GM06990 (cell line): ENCODE data around the gene RANGRF.

Experiments
- DNase-seq: peaks from one replicate; pipeline ENCODE4 v3.0.0-alpha.2; 2011; ENCODE audit not compliant: insufficient read length; ENCODE audit errors: extremely low read depth
- H3K27me3 ChIP-seq: replicated peaks from 2 replicates; pipeline ENCODE4 v1.6.0; 2011; ENCODE audit warnings: low read length; ENCODE audit not compliant: control insufficient read depth, insufficient read depth
- H3K36me3 ChIP-seq: 2 replicates; pipeline ENCODE4 v1.5.1; 2011; ENCODE audit warnings: low read length; ENCODE audit not compliant: control insufficient read depth, insufficient read depth
- H3K4me3 ChIP-seq: replicated peaks from 2 replicates; pipeline ENCODE4 v1.5.1; 2011; ENCODE audit warnings: low read depth, mild to moderate bottlenecking, control low read depth, low read length
- TF ChIP-seq, protein P1 (sequence below): IDR thresholded peaks from 2 replicates; pipeline ENCODE4 v1.5.1; 2011; ENCODE audit warnings: low read length, control low read depth, mild to moderate bottlenecking, inconsistent platforms; ENCODE audit not compliant: insufficient read depth, poor library complexity, severe bottlenecking

The RANGRF gene

DNA sequence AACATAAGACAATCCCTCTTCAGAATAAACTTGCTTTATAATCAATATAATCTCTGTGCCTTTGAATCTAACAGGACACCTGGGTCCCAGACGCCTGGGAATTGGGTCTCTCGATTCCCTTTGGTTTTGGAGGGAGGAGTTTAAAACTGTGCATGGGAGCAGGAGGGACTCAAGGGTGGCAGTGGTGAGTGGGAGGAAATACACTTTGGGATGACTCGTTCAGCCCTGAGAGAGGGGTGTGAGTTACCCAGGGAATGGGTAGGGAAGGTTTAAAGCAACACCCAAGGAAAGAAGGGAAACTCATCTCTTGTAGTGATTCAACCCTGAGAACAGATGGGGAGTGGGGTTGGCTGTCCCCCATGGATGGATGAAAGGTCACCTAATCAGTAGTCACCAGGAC, 1.6 kb downstream of the RANGRF start:
- H3K27me3 ChIP-seq: no peaks in the 10 kb centered on the region
- TF ChIP-seq, protein P1, sequence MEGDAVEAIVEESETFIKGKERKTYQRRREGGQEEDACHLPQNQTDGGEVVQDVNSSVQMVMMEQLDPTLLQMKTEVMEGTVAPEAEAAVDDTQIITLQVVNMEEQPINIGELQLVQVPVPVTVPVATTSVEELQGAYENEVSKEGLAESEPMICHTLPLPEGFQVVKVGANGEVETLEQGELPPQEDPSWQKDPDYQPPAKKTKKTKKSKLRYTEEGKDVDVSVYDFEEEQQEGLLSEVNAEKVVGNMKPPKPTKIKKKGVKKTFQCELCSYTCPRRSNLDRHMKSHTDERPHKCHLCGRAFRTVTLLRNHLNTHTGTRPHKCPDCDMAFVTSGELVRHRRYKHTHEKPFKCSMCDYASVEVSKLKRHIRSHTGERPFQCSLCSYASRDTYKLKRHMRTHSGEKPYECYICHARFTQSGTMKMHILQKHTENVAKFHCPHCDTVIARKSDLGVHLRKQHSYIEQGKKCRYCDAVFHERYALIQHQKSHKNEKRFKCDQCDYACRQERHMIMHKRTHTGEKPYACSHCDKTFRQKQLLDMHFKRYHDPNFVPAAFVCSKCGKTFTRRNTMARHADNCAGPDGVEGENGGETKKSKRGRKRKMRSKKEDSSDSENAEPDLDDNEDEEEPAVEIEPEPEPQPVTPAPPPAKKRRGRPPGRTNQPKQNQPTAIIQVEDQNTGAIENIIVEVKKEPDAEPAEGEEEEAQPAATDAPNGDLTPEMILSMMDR: no peak
- no peaks in the 10 kb centered on the region; the same call in 1 of the 2 replicates for H3K36me3 ChIP-seq
- DNase-seq: no peak
- H3K4me3 ChIP-seq: no peak overlapping the region

DNA sequence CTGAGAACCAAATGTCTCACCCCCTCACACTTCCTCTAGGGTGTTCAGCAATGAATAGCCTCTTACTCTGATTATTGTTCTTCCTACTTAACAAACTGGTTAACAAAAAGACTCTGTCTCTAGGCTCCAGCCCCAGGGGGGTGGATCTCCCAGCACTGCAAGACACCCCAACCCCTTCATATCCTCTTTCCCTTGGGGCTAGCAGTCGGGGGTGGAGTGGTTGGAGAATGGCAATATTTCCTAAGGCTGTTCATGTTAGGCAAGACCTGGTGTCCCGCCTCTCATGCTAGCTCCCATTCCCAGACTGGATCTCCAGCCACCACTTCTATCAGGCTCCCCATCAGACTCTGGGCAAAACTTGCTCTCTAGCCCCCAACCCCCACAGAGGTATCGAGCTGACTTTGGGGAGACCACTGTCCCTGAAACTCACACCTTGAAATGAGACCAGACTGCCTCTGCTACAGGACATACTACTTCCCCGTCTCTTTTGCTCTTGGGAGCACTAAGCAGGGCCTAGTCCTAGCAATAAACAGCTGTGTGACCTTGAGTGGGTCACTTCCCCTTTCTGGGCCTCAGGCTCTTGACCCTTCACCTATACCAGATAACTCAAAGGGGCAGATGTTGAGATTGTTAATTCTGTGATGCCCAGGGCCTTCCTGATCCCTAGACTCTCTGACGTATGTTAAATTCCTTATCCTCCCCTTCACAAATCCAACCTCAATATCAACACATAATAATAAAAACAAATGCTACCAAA, 4.3 kb downstream of the RANGRF start:
- Histone ChIP-seq H3K27me3 (no peaks in the 10 kb centered on the region), H3K4me3 (no peak overlapping the region), H3K36me3 (no peaks in the 10 kb centered on the region; the same call in 1 of the 2 replicates)
- DNase-seq: no peak
- TF ChIP-seq, protein P1: no peak

DNA sequence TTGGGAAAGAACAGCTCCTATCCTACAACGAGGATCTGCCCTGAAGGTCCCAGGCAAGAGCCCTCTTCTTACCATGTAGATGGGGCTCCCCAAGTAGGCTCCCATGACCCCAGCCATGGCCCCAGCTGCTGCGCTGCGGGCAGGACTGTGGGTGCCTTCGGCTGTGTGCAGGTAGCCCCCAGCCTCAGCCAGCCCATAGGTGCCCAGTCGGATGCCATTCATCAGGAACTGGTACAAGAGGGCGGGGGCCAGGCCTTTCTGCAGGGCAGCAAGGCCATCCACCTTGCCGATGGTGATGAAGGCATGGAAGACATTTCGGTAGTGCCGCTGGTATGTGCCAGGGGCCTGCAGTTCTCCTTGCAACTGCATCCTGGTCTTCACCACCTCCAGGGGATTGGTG, 5.9 kb downstream of the RANGRF start:
- H3K27me3 ChIP-seq: no peaks in the 10 kb centered on the region
- TF ChIP-seq, protein P1: no peak
- H3K36me3 ChIP-seq: no peaks in the 10 kb centered on the region; the same call in 1 of the 2 replicates
- H3K4me3 ChIP-seq: no peak overlapping the region
- DNase-seq: no peak

DNA sequence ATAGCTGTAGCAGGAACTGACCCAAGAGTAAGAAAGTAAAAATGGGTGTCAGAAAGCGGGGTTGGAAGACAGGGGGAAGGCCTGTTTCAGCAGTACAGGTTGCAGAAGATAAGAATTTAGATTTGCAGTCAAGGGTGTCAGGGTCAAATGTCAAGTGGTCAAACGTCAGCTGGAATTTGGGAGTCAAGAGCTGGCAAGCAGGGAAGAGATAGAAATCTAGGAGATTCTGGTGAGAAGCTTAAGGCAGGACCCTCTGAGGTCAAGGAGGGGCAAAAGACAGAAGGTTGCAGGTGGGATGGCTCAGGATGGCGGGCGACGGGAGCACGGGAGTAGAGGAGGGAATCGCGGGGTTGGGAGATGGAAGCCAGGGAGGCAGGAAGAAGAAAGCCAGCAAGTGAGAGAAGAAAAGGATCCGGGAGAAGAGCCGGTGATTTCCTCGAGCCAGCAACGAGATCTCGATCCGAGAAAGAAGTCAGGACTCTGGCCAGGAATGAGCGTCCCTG, 6.4 kb downstream of the RANGRF start:
- no peaks in the 10 kb centered on the region for H3K27me3 ChIP-seq
- DNase-seq: no peak
- no peaks in the 10 kb centered on the region; the same call in 1 of the 2 replicates for H3K36me3 ChIP-seq
- TF ChIP-seq, protein P1: no peak
- peak overlapping the region; percentile 70 for H3K4me3 ChIP-seq

DNA sequence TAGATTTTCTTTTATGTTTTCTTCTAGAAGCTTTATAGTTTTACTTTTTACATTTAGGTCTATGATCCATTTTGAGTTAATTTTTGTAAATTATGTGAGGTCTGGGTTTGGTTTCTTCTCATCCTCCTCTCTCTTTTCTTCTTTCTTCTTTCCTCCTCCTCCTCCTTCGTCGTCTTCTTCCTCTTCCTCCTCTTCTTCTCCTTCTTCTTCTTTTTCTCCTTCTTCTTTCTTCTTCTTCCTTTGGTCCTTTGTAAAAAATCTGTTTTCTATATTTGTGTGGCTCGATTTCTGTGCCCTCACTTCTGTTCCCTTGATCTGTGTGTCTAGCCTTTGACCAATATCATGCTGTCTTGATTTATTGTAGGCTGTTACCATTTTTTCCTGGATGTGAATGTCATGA, 11.8 kb downstream of the RANGRF start:
- TF ChIP-seq, protein P1: no peak
- Histone ChIP-seq H3K36me3 (no peaks in the 10 kb centered on the region), H3K4me3 (no peak overlapping the region), H3K27me3 (no peaks in the 10 kb centered on the region)
- DNase-seq: no peak
